ENCODE measurements around the gene ARL14. TPM values are rescaled to one million over a fixed set of nuclear protein-coding genes. Genes with fewer than 3 reads are reported as not detected.
A peak's percentile ranks its signal among the peaks of the same experiment; 100 is the strongest.

Gene ARL14
- total and polyA plus RNA-seq, 12 donors, result 0.17 to 0.27 (median 0.20) TPM; not detected in 8

DNA sequence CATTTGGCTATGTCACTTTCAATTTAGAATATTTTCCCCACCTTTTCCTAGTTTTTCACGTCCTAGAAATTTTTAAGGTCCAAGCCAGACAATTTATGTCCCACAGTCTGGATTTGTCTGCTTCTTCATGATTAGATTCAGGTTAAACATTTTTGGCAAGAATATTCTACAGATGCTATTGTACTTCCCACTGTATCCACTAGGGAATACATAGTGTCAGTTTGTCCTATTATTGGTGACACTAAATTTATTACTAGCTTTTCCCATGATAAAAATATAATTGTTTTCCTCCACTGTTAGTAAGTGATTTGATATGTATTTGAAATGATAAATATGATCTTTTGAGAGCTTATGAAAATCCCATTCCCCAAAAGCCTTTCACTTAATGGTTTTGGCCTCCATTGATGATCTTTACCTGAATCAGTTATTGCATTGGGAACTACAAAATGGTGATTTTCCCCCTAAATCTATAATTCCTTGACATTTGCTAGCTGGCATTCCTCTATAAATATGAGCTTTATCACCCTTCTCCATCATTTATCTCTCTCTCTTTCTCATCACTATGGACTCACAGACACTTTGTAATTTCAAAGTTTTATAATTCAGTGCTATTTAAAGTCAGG is 8.3 kb downstream of the ARL14 start:
- no peaks in the 10 kb centered on the region for H3K9me3 ChIP-seq (replicated peaks in 1 of 3)
- H3K27ac ChIP-seq, result no peak overlapping the region
- TF ChIP-seq, protein P1, sequence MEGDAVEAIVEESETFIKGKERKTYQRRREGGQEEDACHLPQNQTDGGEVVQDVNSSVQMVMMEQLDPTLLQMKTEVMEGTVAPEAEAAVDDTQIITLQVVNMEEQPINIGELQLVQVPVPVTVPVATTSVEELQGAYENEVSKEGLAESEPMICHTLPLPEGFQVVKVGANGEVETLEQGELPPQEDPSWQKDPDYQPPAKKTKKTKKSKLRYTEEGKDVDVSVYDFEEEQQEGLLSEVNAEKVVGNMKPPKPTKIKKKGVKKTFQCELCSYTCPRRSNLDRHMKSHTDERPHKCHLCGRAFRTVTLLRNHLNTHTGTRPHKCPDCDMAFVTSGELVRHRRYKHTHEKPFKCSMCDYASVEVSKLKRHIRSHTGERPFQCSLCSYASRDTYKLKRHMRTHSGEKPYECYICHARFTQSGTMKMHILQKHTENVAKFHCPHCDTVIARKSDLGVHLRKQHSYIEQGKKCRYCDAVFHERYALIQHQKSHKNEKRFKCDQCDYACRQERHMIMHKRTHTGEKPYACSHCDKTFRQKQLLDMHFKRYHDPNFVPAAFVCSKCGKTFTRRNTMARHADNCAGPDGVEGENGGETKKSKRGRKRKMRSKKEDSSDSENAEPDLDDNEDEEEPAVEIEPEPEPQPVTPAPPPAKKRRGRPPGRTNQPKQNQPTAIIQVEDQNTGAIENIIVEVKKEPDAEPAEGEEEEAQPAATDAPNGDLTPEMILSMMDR (IDR thresholded peaks at IDR 0.05), result peak in 4 of 6 experiments; percentile 32 to 50 (median 36)
- no peak for TF ChIP-seq POLR2A (IDR thresholded peaks at IDR 0.05)
- no peaks in the 10 kb centered on the region for H3K36me3 ChIP-seq (replicated peaks in 1 of 2)
- no peaks in the 10 kb centered on the region for H3K27me3 ChIP-seq
- no peak overlapping the region for H3K4me3 ChIP-seq
- WGBS, 4 donors, result 46 to 74% (median 70%) methylated on average over 1 of the region's 1 CpG
- intact Hi-C loops (cut with DNase I), result no loop called here
- H3K4me1 ChIP-seq (replicated peaks in 1 of 2), result no peaks in the 10 kb centered on the region
- no peak for DNase-seq

DNA sequence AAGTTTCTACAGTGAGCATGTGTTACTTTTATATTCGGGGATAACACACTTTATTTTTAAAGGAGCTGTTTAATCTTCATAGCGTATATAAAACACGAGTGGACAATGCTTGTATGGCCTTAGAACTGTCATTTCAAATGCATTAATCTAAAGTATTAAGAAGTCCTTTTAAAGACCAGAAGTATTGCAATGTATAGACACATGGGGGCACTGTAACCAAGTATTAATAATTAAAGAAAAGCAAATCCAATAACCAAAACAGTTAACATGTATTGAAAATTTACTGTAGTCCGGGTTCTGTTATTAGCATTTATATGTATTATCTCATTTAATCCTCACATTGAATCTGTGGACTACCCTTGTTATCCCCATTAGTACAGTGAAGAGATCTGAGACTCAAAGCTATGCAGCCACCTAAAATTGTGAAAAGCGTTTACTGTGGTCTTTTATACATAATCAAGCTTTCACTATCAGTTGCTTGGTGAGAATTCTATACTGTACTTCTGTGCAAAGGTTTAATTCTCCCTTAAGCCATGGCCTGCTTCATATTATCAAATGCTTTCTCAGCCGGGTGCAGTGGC is 10.1 kb downstream of the ARL14 start:
- H3K4me3 ChIP-seq, result no peak overlapping the region
- no peaks in the 10 kb centered on the region for H3K27me3 ChIP-seq
- H3K36me3 ChIP-seq (replicated peaks in 1 of 2), result no peaks in the 10 kb centered on the region
- H3K9me3 ChIP-seq (replicated peaks in 1 of 3), result no peaks in the 10 kb centered on the region
- intact Hi-C loops (cut with DNase I), result no loop called here
- no peak overlapping the region for H3K27ac ChIP-seq
- DNase-seq, result no peak
- no peak for TF ChIP-seq POLR2A (IDR thresholded peaks at IDR 0.05)
- TF ChIP-seq, protein P1 (IDR thresholded peaks at IDR 0.05), result peak; percentile 20 to 52 (median 44)
- whole genome bisulfite sequencing, 4 donors, result 52 to 62% (median 54%) methylated on average over 6 of the region's 6 CpGs
- no peaks in the 10 kb centered on the region for H3K4me1 ChIP-seq (replicated peaks in 1 of 2)

DNA sequence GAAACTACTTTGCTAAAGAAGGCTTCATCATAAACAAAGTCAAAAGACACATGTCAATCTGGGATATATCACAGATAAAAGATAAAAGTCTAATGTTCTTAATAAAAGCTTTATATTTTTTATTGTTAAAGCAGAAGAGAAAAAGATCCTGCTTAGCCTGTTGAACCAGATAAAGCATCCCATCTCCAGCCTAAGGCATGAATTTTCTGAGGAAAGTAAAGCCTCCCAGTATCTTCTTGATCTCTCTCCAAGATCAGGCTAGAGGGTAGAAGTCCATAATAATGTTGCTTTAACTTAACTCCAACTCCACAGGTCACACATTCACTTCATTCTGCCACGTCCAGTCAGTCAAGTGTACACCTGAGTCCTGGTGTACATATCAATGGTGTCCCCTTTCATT is 14.2 kb downstream of the ARL14 start:
- WGBS, 4 donors, result 83 to 96% (median 91%) methylated on average over 1 of the region's 1 CpG
- Histone ChIP-seq H3K4me3 (no peak overlapping the region), H3K36me3 (replicated peaks in 1 of 2) (no peaks in the 10 kb centered on the region), H3K27ac (no peak overlapping the region), H3K27me3 (no peaks in the 10 kb centered on the region), H3K9me3 (replicated peaks in 1 of 3) (no peaks in the 10 kb centered on the region), H3K4me1 (replicated peaks in 1 of 2) (no peaks in the 10 kb centered on the region)
- TF ChIP-seq POLR2A (IDR thresholded peaks at IDR 0.05), result no peak
- TF ChIP-seq, protein P1 (IDR thresholded peaks at IDR 0.05), result no peak
- intact Hi-C loops (cut with DNase I), result no loop called here
- DNase-seq, result no peak

DNA sequence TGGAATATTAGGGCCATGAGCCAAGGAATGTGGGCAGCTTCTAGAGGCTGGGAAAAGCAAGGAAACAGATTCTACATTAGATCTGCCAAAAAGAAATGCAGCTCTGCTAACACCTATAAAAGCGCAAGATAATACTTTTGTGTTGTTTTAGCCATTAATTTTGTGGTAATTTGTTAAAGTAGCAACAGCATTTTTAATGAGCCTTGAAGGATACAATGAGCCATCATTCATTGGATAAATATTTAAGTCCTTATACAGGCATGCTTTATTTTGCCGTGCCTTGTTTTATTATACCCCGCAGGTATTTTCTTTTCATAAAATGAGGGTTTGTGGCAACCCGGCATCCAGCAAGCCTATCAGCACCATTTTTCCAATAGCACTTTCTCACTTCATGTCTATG is 15.0 kb downstream of the ARL14 start:
- H3K36me3 ChIP-seq (replicated peaks in 1 of 2), result no peaks in the 10 kb centered on the region
- intact Hi-C loops (cut with DNase I), result no loop called here
- no peak overlapping the region for H3K27ac ChIP-seq
- H3K4me3 ChIP-seq, result no peak overlapping the region
- DNase-seq, result no peak
- no peaks in the 10 kb centered on the region for H3K27me3 ChIP-seq
- peaks cover 0 to 1% of the 10 kb centered on the region in 2 donors for H3K4me1 ChIP-seq (replicated peaks in 1 of 2)
- no peaks in the 10 kb centered on the region for H3K9me3 ChIP-seq (replicated peaks in 1 of 3)
- TF ChIP-seq, protein P1 (IDR thresholded peaks at IDR 0.05), result no peak
- TF ChIP-seq POLR2A (IDR thresholded peaks at IDR 0.05), result no peak
- WGBS, 4 donors, result 91 to 98% (median 95%) methylated on average over 4 of the region's 4 CpGs

Data from adrenal gland (tissue), 12 donors.